ENCODE results near the gene SLC7A9. TPM values are rescaled to one million over a fixed set of nuclear protein-coding genes. Genes with fewer than 3 reads are reported as not detected.

SLC7A9 gene
- total and polyA plus RNA-seq, 10 of the 15 experiments (the other 5 are each of a cell fraction or from before 2014, with no cell fraction given), result 0.13 to 0.17 TPM; not detected in 8

DNA sequence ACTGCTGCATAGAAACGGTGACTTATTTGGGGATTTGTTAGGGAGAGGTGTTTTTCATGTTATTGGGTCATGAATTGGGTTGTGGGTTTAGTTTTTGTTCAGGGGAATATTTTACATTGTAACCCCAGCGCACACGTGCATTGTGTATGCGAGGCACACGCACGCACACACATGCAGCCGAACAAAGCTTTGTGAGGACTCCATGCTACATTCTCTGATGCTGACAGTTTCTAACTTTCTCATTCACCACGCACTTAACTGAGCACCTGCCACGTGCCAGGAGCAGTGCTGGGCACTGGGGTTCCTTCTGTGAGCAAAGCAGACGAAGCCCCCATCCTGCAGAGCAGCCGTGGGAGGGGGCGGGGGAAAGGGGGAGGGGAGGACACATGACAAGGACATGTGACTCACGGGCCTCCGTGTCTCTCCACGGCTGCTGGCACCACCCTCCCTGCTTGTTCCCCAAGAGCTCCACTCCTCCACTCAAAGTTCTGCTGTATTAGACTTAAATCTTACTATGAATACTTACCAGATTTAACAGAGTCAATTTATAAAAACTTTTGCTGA, 55.6 kb downstream of the SLC7A9 start:
- TF ChIP-seq YBX1 (IDR thresholded peaks at IDR 0.05) (no peak), RAD21 (IDR thresholded peaks at IDR 0.05; ENCODE audit: insufficient read depth, low read depth, low read length) (no peak), ZNF24 (IDR thresholded peaks at IDR 0.05) (no peak), HCFC1 (IDR thresholded peaks at IDR 0.05; ENCODE audit: low read length) (no peak), JUNB (IDR thresholded peaks at IDR 0.05) (no peak), RBBP5 (conservative IDR thresholded peaks at IDR 0.05) (no peak), ZBTB40 (IDR thresholded peaks at IDR 0.05; ENCODE audit: borderline replicate concordance) (no peak), SREBF1 (IDR thresholded peaks at IDR 0.05; ENCODE audit: low read length) (no peak), EP300 (IDR thresholded peaks at IDR 0.05; ENCODE audit: borderline replicate concordance in 1 of 2, control insufficient read depth in 1 of 2, low read depth in 2 of 2, low read length in 2 of 2) (no peak), ZZZ3 (IDR thresholded peaks at IDR 0.05; ENCODE audit: control insufficient read depth, insufficient read length, low read depth) (no peak), IKZF2 (IDR thresholded peaks at IDR 0.05) (no peak), ZNF274 (IDR thresholded peaks at IDR 0.05; ENCODE audit: insufficient read depth, insufficient read length) (no peak), SIX5 (IDR thresholded peaks at IDR 0.05; ENCODE audit: low read depth, low read length, severe bottlenecking) (no peak), HDAC6 (IDR thresholded peaks at IDR 0.05; ENCODE audit: unreplicated experiment) (no peak), ZSCAN29 (IDR thresholded peaks at IDR 0.05) (no peak), ZNF207 (IDR thresholded peaks at IDR 0.05; ENCODE audit: borderline replicate concordance) (no peak), ASH2L (IDR thresholded peaks at IDR 0.05; ENCODE audit: borderline replicate concordance, low read depth) (no peak), SUPT20H (IDR thresholded peaks at IDR 0.05; ENCODE audit: borderline replicate concordance, control insufficient read depth, low read depth, low read length) (no peak)
- TF ChIP-seq, protein P1, sequence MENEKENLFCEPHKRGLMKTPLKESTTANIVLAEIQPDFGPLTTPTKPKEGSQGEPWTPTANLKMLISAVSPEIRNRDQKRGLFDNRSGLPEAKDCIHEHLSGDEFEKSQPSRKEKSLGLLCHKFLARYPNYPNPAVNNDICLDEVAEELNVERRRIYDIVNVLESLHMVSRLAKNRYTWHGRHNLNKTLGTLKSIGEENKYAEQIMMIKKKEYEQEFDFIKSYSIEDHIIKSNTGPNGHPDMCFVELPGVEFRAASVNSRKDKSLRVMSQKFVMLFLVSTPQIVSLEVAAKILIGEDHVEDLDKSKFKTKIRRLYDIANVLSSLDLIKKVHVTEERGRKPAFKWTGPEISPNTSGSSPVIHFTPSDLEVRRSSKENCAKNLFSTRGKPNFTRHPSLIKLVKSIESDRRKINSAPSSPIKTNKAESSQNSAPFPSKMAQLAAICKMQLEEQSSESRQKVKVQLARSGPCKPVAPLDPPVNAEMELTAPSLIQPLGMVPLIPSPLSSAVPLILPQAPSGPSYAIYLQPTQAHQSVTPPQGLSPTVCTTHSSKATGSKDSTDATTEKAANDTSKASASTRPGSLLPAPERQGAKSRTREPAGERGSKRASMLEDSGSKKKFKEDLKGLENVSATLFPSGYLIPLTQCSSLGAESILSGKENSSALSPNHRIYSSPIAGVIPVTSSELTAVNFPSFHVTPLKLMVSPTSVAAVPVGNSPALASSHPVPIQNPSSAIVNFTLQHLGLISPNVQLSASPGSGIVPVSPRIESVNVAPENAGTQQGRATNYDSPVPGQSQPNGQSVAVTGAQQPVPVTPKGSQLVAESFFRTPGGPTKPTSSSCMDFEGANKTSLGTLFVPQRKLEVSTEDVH (IDR thresholded peaks at IDR 0.05; ENCODE audit: low read depth, partially characterized antibody), result no peak
- no peaks in the 10 kb centered on the region for H3K9me3 ChIP-seq (replicated peaks; ENCODE audit: control insufficient read depth, insufficient read depth, low read length)
- no peak overlapping the region for H3K4me2 ChIP-seq (ENCODE audit: control insufficient read depth, insufficient read depth)
- H3K36me3 ChIP-seq (ENCODE audit: control insufficient read depth in 2 of 2, insufficient read depth in 2 of 2, low read length in 1 of 2), result no peaks in the 10 kb centered on the region
- POLR2A ChIA-PET, result no interaction called here
- H3K79me2 ChIP-seq (ENCODE audit: control insufficient read depth, insufficient read depth, low read length), result no peaks in the 10 kb centered on the region
- no peaks in the 10 kb centered on the region for H3K27me3 ChIP-seq (replicated peaks in 1 of 2; ENCODE audit: control insufficient read depth in 2 of 2, insufficient read depth in 2 of 2, low read length in 1 of 2)
- no peak overlapping the region for H2AFZ ChIP-seq (ENCODE audit: control insufficient read depth, low read depth, low read length)
- in situ Hi-C loops (cut with MboI), result no loop called here
- RAD21 ChIA-PET (ENCODE audit: unreplicated experiment), result no interaction called here
- intact Hi-C loops (cut with micrococcal nuclease; ENCODE audit: unreplicated experiment), result no loop called here
- CTCF ChIA-PET, result no interaction called here
- H3K4me3 ChIP-seq, result no peak overlapping the region
- SMC1A ChIA-PET (ENCODE audit: uncharacterized antibody, unreplicated experiment), result no interaction called here
- H3K27ac ChIP-seq (ENCODE audit: control insufficient read depth, insufficient read depth), result no peak overlapping the region
- peaks cover 6% of the 10 kb centered on the region for H3K4me1 ChIP-seq (ENCODE audit: control insufficient read depth, insufficient read depth, low read length)
- BruUV-seq (replicated peaks), result no TSS peak
- no peaks in the 10 kb centered on the region for H4K20me1 ChIP-seq (ENCODE audit: control insufficient read depth, insufficient read depth)
- no peak for DNase-seq (ENCODE audit: low read depth, low spot score)
- WGBS (ENCODE audit: insufficient coverage, insufficient replicate concordance, low lambda C conversion rate, missing lambda C conversion rate), result 44% methylated on average over 14 of the region's 15 CpGs
- no peak for ATAC-seq
- no peak for FAIRE-seq
- H3K9ac ChIP-seq (ENCODE audit: control insufficient read depth, insufficient read depth, low read length), result no peak overlapping the region
